Gastroesophageal sphincter (tissue), 3 donors: ENCODE measurements around the gene SH3GL3.

Source experiments
- EP300 ChIP-seq: sonication (generic); formaldehyde crosslinking; IDR thresholded peaks from one replicate; pipeline ENCODE4 v1.6.1; 2017; ENCODE audit warnings: antibody characterized with exemption, mild to moderate bottlenecking
- POLR2A ChIP-seq, 2 donors: fragments of 450-650 bp; IDR thresholded peaks; one replicate each; pipeline ENCODE4 v1.6.1; 2017; ENCODE audit warnings: antibody characterized with exemption in 2 of 2, mild to moderate bottlenecking in 2 of 2, moderate library complexity in 1 of 2
- POLR2AphosphoS5 ChIP-seq: sonication (generic); formaldehyde crosslinking; IDR thresholded peaks from one replicate; pipeline ENCODE4 v1.6.1; 2017; ENCODE audit warnings: antibody characterized with exemption
- TF ChIP-seq, protein P1 (sequence below), 4 experiments: fragments of 200-600 bp in 2 of 4; fragments of 450-650 bp in 2 of 4; sonication (generic) in 1 of 4; IDR thresholded peaks; one replicate each; pipeline ENCODE4 v1.5.1; 2017 to 2019; ENCODE audit warnings: antibody characterized with exemption in 4 of 4, mild to moderate bottlenecking in 2 of 4, moderate library complexity in 2 of 4

- TF ChIP-seq, protein P1, sequence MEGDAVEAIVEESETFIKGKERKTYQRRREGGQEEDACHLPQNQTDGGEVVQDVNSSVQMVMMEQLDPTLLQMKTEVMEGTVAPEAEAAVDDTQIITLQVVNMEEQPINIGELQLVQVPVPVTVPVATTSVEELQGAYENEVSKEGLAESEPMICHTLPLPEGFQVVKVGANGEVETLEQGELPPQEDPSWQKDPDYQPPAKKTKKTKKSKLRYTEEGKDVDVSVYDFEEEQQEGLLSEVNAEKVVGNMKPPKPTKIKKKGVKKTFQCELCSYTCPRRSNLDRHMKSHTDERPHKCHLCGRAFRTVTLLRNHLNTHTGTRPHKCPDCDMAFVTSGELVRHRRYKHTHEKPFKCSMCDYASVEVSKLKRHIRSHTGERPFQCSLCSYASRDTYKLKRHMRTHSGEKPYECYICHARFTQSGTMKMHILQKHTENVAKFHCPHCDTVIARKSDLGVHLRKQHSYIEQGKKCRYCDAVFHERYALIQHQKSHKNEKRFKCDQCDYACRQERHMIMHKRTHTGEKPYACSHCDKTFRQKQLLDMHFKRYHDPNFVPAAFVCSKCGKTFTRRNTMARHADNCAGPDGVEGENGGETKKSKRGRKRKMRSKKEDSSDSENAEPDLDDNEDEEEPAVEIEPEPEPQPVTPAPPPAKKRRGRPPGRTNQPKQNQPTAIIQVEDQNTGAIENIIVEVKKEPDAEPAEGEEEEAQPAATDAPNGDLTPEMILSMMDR (IDR thresholded peaks at IDR 0.05), result no peak
- no peak for TF ChIP-seq EP300
- TF ChIP-seq POLR2A (IDR thresholded peaks at IDR 0.05), result no peak
- no peak for TF ChIP-seq POLR2AphosphoS5
Observed at GRCh38 chr15:83476708-83477107, 29.6 kb downstream of the SH3GL3 start.
